GM12874 (cell line): ENCODE results near the gene ANKS1B.

Experiments
- TF ChIP-seq, protein P1 (sequence below): IDR thresholded peaks from 2 replicates; pipeline ENCODE4 v1.5.1; 2011; ENCODE audit warnings: low read depth, mild to moderate bottlenecking, control low read depth, low read length, moderate library complexity; ENCODE audit not compliant: insufficient read depth

The ANKS1B gene

DNA sequence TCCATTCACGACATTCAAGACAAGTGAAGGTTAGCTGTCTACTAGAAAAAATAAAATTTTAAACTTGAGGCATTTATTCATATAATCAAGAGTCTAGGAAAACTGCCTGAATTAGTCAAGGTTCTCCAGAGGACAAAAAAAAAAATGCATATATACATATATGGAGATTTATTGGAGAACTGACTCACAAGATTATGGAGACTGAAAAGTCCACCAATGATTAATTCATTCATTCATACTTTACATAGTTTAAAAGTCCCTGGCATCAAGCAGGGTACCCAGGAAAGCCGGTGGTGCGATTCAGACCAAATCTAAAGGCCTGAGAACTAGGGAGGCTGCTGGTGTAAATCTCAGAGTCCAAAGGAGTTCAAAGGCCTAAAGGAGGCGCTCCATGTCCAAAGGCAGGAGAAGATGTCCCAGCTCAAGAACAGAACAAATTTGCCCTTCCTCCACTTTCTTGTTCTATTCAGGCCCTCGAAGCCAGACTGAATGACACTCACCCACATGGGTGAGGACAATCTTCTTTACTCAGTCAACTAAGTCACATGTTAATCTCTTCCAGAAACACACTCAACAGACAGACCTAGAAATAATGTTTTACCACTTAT is 64.3 kb downstream of the ANKS1B start:
- TF ChIP-seq, protein P1, sequence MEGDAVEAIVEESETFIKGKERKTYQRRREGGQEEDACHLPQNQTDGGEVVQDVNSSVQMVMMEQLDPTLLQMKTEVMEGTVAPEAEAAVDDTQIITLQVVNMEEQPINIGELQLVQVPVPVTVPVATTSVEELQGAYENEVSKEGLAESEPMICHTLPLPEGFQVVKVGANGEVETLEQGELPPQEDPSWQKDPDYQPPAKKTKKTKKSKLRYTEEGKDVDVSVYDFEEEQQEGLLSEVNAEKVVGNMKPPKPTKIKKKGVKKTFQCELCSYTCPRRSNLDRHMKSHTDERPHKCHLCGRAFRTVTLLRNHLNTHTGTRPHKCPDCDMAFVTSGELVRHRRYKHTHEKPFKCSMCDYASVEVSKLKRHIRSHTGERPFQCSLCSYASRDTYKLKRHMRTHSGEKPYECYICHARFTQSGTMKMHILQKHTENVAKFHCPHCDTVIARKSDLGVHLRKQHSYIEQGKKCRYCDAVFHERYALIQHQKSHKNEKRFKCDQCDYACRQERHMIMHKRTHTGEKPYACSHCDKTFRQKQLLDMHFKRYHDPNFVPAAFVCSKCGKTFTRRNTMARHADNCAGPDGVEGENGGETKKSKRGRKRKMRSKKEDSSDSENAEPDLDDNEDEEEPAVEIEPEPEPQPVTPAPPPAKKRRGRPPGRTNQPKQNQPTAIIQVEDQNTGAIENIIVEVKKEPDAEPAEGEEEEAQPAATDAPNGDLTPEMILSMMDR = no peak

DNA sequence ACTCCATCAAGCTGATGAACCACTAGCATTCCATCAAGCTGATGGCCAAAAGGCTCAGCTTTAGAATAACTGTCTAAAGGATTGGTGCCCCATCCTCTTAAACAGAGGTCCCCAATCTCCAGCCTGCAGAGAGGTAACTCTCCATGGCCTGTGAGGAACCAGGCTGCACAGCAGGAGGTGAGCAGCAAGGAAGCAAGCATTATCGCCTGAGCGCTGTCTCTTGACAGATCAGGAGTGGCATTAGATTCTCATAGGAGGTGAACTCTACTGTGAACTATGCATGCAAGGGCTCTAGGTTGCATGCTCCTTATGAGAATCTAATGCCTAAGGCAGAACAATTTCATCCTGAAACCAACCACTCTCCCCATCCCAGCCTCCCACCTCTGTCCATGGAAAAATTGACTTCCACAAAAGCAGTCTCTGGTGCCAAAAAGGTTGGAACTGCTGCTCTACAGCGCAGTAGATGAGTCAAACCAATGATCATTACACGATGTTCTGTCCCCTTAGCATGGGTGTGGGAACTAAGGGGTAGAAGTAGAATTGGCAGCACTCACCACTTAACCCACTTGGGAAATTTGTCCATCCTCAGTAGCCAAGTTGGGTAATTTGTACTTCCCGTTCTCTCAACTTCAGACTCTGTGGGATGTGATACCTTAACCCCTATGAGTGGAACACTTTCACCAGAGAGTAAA is 66.9 kb downstream of the ANKS1B start:
- TF ChIP-seq, protein P1 = no peak

DNA sequence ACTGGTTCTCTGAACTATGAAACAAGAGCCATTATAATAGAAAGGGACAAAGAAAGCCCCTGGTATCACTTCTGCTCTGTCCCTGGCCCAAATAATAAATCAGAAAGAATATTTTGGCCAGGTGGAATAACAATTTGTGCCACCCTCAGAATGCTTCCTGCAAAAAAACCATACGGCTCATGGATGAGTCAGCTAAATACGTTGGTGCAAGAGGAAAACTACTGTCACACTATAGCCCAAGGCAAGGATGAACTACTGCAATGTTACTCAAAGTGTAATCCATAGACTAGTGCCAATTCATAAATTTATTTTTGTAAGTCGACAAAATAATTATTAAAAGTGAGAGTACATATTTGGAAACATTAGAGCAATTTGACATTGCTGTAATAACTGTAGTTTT is 68.2 kb downstream of the ANKS1B start:
- TF ChIP-seq, protein P1 = no peak

DNA sequence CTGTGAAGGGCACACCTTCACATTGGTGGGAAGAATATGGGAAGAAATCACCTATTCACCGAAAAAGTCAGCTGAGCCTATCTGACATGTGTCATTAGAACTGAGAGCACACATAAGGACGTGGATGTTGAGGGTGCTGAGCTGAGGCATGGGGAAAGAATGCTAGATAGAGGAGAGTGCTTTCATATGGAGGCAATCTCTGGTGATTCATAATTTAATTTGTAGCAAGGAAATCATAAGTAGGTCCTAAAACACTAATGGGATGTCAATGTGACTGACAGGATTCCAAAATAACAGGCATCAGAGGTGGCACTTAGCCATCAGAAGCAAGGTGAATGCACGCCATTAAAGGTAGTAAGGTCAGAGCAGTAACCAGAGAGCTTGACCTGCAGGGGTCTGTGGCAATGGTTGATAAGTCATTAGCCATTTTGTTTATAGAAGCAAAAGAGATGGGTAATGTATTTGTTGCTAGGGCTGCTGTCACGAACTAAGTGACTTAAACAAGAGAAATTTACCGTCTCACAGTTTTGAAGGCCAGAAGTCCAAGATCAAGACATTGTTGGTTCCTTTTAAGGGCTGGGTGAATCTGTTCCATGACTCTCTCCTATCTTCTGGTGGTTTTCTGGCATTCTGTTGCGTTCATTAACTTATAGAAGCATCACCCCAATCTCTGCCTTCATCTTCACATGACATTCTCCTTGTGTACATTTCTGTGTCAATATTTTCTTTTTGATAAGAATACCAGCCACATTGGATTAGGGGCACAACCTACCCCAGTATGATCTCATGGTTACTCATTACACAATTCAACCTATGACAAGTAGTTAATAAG is 69.3 kb downstream of the ANKS1B start:
- TF ChIP-seq, protein P1 = no peak

DNA sequence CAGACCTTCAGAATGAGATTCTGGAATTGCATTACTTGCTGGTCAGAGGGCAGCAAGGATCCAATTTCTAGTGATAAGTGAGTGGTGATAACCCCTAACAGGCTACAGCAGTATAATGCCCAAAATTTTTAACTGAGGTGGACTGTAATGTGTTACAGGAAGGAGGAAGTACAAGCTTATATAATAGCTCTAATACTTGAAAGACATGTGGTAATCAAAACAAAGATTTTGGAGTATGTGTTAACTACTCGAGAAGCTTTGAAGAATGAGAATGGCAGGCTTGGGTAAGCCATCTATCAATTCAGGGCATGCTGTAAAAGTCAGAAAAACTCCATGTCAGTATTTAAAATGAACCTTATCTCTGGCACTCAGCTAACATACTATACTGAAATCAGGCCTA is 70.5 kb downstream of the ANKS1B start:
- TF ChIP-seq, protein P1 = no peak

DNA sequence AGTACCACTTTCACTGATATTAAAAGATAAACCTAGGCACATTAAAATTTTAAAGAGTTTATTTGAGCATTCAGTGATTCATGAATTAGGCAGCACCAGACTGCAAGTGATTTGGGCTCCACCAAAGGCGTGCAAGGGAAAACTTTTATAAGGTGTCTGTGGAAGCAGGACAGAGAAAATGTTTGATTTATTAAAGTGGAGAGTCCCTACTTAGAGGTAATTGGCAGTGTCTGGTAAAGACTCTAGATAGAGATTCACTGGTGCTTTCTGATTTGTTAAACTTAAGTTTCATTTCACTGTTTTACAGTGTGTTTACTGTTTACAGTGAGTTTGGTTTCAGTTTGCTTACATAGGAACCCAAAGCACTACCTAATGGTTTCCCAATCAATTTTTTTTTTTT is 72.8 kb downstream of the ANKS1B start:
- TF ChIP-seq, protein P1 = no peak

DNA sequence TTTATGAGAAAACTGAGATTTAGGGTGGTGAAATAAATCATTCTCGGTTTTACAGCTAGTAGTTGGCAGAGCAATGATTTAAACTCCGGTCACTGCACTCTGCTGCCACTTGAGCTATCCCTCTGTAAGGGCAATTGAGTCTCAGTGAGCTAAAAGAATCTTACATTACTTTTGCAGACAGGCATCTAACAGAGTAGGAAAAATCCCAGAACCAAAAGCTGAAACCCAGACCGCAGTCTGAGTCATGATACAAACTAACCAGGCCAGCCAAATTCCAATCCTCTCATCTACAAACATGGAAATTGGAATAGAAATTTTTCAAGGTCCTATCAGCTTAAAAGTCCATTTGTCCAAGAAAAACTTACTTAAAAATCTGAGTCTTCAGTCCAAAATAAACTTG is 73.7 kb downstream of the ANKS1B start:
- TF ChIP-seq, protein P1 = no peak
